Ovary (tissue), 10 donors: ENCODE measurements around the gene USP48. TPM values are rescaled to one million over a fixed set of nuclear protein-coding genes. Genes with fewer than 3 reads are reported as not detected.

Source experiments
- DNase-seq, 5 donors: peaks; one replicate each; pipeline ENCODE4 v3.0.0-alpha.2; 2019 to 2020
- H3K27ac ChIP-seq, 2 donors: fragments of 200-600 bp; one replicate each; pipeline versions ENCODE4 v1.5.1 to v1.8.0; 2019 to 2022
- H3K27me3 ChIP-seq: fragments of 200-600 bp; one replicate; pipeline ENCODE4 v1.8.0; 2022
- H3K36me3 ChIP-seq: fragments of 200-600 bp; sonication (generic); one replicate; pipeline ENCODE4 v1.5.1; 2019
- H3K4me1 ChIP-seq: one replicate; pipeline ENCODE4 v1.8.1; 2013; ENCODE audit warnings: mild to moderate bottlenecking, moderate library complexity; ENCODE audit not compliant: insufficient read depth
- H3K4me3 ChIP-seq: fragments of 200-600 bp; sonication (generic); one replicate; pipeline ENCODE4 v1.5.1; 2017
- H3K9me3 ChIP-seq, 2 donors: fragments of 200-600 bp in 1 of 2; sonication (generic) in 1 of 2; one replicate each; pipeline versions ENCODE4 v1.5.1 to v1.8.1; 2013 to 2019; ENCODE audit warnings: mild to moderate bottlenecking in 1 of 2, moderate library complexity in 1 of 2
- EP300 ChIP-seq: sonication (generic); formaldehyde crosslinking; IDR thresholded peaks from one replicate; pipeline ENCODE4 v1.6.1; 2017; ENCODE audit warnings: antibody characterized with exemption
- POLR2A ChIP-seq: fragments of 450-650 bp; IDR thresholded peaks from one replicate; pipeline ENCODE4 v1.6.1; 2017; ENCODE audit warnings: antibody characterized with exemption, mild to moderate bottlenecking, moderate library complexity
- WGBS, 3 donors: extraction: QIAGEN DNeasy Blood & Tissue Kit in 1 of 3; methylation state at CpG; one replicate each; pipeline versions ENCODE4 v1.1.5 to v1.1.7; 2013 to 2017; 5-methylcytosine and 5-hydroxymethylcytosine counted together
- intact Hi-C, 4 donors: fragments of 100-400 bp; cut with DNase I; formaldehyde crosslinking; loops; one replicate each; pipeline versions ENCODE4 v1.11.0 to v1.15.1; 2022 to 2023
- long read RNA-seq, 3 donors: library from polyadenylated mRNA in 2 of 3; unstranded in 2 of 3; transcript quantifications; one replicate each; pipeline ENCODE4 v2.0.0 and lab custom pipeline, GENCODE V29; 2021 to 2026
- polyA plus RNA-seq, 2 donors: library from polyadenylated mRNA; stranded (reverse); fragments of 200-250 nt in 1 of 2; fragments of 350-450 nt in 1 of 2; fragmentation: Illumina TruSeq in 1 of 2; extraction: RNeasy Lipid Tissue Mini Kit (QIAGEN cat#74804) in 1 of 2; gene quantifications; one replicate each; pipeline ENCODE4 v1.2.3, GENCODE V29; 2013 to 2014
- total RNA-seq, 7 donors: library from RNA; depleted of rRNA in 2 of 7; stranded (reverse); fragments of >200 nt in 2 of 7; fragmentation: NEBNext Ultra II Directional in 3 of 7; extraction: Animal tissue kit (Norgen Biotek cat#: 25700) in 3 of 7; gene quantifications; one replicate each; pipeline versions ENCODE4 v1.1.0 to v1.2.4, GENCODE V29; 2016 to 2023
- TF ChIP-seq, protein P1 (sequence below), 3 donors: fragments of 450-650 bp in 2 of 3; fragments of 200-600 bp in 1 of 3; IDR thresholded peaks; one replicate each; pipeline versions ENCODE4 v1.5.1 to v1.8.0; 2016 to 2022; ENCODE audit warnings: antibody characterized with exemption in 3 of 3, mild to moderate bottlenecking in 1 of 3
- donor health status: DM: no; HTN: no; CAD: no; lungs with moderate emphysema.
- donor health status: DM: no; HTN: no; CAD: no.
- donor health status: Bipolar disorder and iron deficiency.
- donor health status: DM: yes; HTN: yes; CAD: no.
- donor health status: DM: no; HTN: no; CAD: no.
- donor health status: DM: yes; HTN: yes; CAD: no.

The USP48 gene, protein sequence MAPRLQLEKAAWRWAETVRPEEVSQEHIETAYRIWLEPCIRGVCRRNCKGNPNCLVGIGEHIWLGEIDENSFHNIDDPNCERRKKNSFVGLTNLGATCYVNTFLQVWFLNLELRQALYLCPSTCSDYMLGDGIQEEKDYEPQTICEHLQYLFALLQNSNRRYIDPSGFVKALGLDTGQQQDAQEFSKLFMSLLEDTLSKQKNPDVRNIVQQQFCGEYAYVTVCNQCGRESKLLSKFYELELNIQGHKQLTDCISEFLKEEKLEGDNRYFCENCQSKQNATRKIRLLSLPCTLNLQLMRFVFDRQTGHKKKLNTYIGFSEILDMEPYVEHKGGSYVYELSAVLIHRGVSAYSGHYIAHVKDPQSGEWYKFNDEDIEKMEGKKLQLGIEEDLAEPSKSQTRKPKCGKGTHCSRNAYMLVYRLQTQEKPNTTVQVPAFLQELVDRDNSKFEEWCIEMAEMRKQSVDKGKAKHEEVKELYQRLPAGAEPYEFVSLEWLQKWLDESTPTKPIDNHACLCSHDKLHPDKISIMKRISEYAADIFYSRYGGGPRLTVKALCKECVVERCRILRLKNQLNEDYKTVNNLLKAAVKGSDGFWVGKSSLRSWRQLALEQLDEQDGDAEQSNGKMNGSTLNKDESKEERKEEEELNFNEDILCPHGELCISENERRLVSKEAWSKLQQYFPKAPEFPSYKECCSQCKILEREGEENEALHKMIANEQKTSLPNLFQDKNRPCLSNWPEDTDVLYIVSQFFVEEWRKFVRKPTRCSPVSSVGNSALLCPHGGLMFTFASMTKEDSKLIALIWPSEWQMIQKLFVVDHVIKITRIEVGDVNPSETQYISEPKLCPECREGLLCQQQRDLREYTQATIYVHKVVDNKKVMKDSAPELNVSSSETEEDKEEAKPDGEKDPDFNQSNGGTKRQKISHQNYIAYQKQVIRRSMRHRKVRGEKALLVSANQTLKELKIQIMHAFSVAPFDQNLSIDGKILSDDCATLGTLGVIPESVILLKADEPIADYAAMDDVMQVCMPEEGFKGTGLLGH
- total RNA-seq: 10 to 100 TPM; 40.4 to 87.1 (median 62.4) TPM
- 10 to 100 TPM; 25.2 to 49.3 TPM for polyA plus RNA-seq
- long read RNA-seq, donor 1, transcript USP48-205 (11 exons, 2,818 nt): major isoform, 7 of 224 reads
- long read RNA-seq, donor 1, partial matches to known transcripts: 137 of 224 reads
- long read RNA-seq, donor 1, other reads (novel, unspliced or antisense): 80 of 224 reads
- long read RNA-seq, donor 2, full-length matches to known transcripts: 15 of 15 reads
- long read RNA-seq, donor 2, partial matches to known transcripts: 0 of 15 reads
- long read RNA-seq, donor 2, other reads (novel, unspliced or antisense): 0 of 15 reads
- long read RNA-seq, donor 3, full-length matches to known transcripts: 36 of 59 reads
- long read RNA-seq, donor 3, partial matches to known transcripts: 8 of 59 reads
- long read RNA-seq, donor 3, other reads (novel, unspliced or antisense): 15 of 59 reads

DNA sequence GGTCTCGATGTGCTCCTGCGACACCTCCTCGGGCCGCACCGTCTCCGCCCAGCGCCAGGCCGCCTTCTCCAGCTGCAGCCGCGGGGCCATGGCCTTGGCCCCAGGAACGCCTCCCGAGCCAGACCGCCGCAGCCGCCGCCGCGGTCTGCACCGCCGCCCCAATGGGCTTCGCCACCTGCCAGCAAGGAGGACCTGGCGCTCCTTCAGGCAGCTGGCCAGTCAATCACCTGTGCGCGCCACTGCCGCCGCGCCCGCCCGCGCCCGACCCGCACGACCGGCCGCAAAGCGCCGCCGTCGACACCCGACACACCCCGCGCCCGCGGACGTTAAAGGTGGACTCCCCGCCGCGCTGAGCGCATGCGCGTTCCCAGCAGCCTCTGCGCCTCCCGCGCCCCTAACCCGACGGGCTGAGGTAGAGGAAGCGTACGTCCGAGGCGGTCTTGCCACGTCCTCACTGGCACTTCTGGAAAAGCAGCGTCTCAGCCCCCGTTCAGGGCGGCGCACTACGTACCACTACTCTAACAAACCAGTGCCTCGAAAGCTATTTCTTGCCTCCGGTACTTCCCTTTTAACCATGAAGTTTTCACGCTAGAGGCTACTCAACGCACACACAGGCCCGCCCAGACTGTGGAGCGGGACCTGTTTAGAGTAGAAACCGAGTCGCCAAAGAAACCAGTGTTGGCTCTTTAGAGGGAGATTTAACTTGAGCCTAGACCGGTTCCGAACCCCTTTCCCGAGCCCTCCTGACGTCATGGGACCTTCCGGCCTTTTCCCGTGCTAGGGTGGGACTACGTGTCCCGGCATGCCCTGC lies at the start of gene USP48:
TSS of gene USP48 (minus strand) at position 282 of the 811 bp plus-strand sequence. CDS start at position 90, 192 bp downstream.
- DNase-seq: peak; percentile 96 to 98 (median 97)
- TF ChIP-seq EP300 (peak; percentile 81), POLR2A (peak; percentile 99)
- TF ChIP-seq, protein P1, sequence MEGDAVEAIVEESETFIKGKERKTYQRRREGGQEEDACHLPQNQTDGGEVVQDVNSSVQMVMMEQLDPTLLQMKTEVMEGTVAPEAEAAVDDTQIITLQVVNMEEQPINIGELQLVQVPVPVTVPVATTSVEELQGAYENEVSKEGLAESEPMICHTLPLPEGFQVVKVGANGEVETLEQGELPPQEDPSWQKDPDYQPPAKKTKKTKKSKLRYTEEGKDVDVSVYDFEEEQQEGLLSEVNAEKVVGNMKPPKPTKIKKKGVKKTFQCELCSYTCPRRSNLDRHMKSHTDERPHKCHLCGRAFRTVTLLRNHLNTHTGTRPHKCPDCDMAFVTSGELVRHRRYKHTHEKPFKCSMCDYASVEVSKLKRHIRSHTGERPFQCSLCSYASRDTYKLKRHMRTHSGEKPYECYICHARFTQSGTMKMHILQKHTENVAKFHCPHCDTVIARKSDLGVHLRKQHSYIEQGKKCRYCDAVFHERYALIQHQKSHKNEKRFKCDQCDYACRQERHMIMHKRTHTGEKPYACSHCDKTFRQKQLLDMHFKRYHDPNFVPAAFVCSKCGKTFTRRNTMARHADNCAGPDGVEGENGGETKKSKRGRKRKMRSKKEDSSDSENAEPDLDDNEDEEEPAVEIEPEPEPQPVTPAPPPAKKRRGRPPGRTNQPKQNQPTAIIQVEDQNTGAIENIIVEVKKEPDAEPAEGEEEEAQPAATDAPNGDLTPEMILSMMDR (IDR thresholded peaks at IDR 0.05): peak in 1 of 3 donors; percentile 15
- Histone ChIP-seq H3K27me3 (no peaks in the 10 kb centered on the region), H3K4me3 (peak within 1 kb of the TSS; percentile 93), H3K4me1 (peaks cover 2% of the 10 kb centered on the region), H3K27ac (peak within 1 kb of the TSS; percentile 98 to 100), H3K9me3 (no peaks in the 10 kb centered on the region), H3K36me3 (no peaks in the 10 kb centered on the region)
- 0 to 1% (median 0%) methylated on average over 50 to 82 of the region's 82 CpGs for WGBS, 3 donors
- intact Hi-C loops: no loop called here

DNA sequence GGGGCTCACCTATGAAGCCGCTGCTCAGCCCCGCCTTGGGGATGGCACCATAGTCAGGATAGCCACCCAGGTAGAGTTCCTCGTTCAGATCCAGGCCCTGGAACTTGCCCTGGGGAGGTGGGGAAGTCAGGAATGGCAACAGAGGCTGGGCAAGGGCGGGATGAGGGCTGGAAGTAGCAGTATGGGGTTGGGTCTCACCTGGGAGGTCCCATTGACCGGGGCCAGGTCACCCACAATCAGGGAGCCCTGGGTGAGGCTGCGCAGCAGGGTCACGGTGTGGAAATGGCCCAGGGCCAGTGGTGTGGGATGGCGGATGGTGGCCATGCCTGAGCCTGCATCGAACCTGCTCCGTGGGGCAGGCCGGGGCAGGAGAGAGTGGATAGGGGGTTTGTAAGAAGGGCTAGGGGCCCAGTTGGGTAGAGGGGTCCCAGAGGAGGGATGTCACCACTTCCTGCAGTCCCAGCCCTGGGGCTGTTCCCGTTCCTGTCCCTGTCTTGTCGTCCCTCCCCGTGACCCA lies 48.6 kb upstream of the USP48 start:
- WGBS, 3 donors: 86 to 89% (median 86%) methylated on average over 14 of the region's 14 CpGs
- no peaks in the 10 kb centered on the region for H3K4me1 ChIP-seq
- H3K9me3 ChIP-seq: peaks cover 0 to 17% of the 10 kb centered on the region in 2 donors
- TF ChIP-seq, protein P1 (IDR thresholded peaks at IDR 0.05): no peak
- TF ChIP-seq EP300: no peak
- no peaks in the 10 kb centered on the region for H3K36me3 ChIP-seq
- intact Hi-C loops: no loop called here
- H3K27ac ChIP-seq: no peak overlapping the region
- H3K4me3 ChIP-seq: no peak overlapping the region
- H3K27me3 ChIP-seq: no peaks in the 10 kb centered on the region
- no peak for DNase-seq

DNA sequence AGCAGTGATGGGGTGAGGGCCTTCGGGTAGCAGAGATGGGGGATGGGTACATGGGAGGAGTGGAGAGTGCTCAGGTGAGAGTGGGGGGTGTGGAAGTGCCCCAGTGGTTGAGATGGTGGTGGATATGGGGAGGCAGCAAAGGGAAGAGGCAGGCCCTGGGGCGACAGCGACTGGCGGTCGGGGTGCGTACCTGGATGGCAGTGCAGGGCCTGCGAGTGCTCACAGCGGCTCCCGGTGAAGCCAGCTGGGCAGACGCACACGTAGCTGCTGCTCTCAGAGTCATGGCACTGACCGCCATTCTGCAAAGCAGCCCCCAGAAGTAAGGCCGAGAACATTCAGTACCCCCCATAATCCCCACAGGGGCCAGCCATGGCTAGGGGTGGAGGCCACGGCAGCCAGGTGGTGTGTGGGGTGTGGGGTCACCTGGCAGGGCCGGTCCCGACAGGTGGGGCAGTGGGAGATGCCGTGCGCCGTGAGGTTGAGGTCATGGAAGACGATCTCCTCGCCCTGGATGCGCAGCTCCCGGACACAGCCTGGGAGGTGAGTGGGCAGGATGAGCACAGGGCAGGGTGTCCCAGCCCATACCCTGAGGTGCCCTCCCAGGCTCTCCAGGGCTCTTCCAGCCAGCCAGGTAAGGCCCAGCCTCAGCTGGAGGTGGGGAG lies 48.0 kb upstream of the USP48 start:
- TF ChIP-seq, protein P1 (IDR thresholded peaks at IDR 0.05): no peak
- TF ChIP-seq EP300 (no peak), POLR2A (no peak)
- Histone ChIP-seq H3K27ac (no peak overlapping the region), H3K36me3 (no peaks in the 10 kb centered on the region), H3K4me3 (no peak overlapping the region), H3K4me1 (no peaks in the 10 kb centered on the region), H3K27me3 (no peaks in the 10 kb centered on the region), H3K9me3 (peaks cover 0 to 17% of the 10 kb centered on the region in 2 donors)
- 87 to 91% (median 91%) methylated on average over 22 to 23 of the region's 23 CpGs for WGBS, 3 donors
- DNase-seq: no peak
- intact Hi-C loops: no loop called here
